GM18505 (cell line): ENCODE results near the gene ABCG4.
A peak's percentile ranks its signal among the peaks of the same experiment; 100 is the strongest.

Source experiments
- ATAC-seq: cut with Tn5 transposase; IDR thresholded peaks from one replicate; pipeline ENCODE4 v1.9.1; 2021; ENCODE audit not compliant: unreplicated experiment
- POLR2A ChIP-seq: IDR thresholded peaks from 4 replicates; pipeline ENCODE4 v1.6.1; 2011; ENCODE audit warnings: borderline replicate concordance; ENCODE audit not compliant: insufficient read depth, insufficient read length; ENCODE audit errors: extremely low read depth

ABCG4 gene

DNA sequence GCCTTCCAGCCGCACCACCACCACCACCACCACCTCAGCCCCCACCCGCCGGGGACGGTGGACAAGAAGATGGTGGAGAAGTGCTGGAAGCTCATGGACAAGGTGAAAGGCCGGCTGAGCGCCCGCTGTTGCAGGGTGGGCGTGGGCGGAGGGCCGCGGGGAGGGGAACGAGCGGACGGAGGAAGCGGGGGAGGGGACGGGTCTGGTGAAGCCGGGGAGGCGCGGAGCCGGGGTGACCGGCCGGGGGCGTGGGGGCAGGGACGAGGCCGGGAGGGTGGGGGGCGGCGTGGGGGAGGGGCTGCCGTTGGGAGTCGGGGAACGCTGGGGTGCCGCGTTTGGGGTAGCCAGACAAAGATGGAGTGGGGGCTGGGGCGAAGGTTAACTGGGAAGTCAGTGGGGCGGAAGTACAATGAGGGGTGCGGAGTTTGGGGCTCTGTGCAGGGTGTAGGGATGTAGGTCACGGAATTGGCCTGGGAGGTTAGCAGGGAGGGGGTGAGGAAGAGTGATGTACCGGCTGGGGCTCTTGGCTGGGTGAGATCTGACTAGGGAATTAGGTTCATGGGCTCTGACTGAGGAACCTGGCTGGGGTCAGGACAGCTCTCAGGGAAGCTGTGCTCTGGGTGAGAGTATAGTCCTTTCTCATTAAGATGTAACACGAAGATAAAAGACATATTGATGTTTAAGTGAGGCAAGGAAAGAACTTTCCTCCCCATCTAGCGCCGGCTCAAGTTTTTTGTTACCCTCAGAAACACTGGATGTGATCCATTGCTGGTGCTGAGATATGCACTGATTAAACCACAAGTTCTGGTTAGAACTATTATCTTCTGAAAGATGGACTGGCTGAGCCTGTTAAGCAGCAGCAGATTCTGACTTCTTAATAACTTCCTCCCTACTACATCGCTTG is 57.9 kb downstream of the ABCG4 start:
- no peak for TF ChIP-seq POLR2A
- ATAC-seq: peak; percentile 14

DNA sequence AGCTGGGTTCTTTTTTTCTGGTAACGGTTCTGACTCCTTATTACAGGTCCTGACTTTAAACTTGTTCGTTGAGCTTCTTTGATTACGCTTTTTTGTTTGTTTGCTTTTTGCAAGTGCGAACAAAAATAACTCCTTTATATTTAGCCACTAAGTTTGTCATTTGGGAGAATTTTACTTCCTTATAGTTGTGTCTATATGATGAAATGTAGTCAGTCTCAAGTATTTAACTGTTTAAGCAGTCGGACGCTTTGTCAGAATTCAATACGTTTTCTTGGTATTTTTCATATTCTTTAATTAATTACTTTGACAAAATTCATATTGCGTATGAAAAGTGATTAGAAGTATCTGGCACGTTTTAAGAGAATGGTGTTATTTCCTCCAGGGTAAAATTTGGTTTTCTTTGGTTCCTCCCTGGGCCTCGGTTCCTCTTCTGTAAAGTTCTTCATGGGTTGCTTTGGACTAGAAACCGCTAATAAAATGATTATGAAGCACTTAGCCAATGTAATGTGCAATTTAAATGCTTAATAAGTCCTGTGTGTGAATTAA is 58.6 kb downstream of the ABCG4 start:
- no peak for ATAC-seq
- TF ChIP-seq POLR2A: no peak

DNA sequence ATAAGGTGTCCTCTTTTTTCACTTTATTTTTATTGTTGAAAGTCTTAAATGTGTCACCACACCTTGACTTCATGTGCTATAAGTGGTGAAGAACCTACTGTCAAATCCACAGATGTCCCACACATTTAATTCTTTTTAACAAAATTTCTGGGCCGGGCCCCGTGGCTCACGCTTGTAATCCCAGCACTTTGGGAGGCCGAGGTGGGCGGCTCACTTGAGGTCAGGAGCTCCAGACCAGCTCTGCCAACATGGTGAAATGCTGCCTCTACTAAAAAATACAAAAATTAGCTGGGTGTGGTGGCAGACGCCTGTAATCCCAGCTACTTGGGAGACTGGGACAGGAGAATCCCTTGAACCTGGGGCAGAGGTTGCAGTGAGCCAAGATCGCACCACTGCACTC is 60.3 kb downstream of the ABCG4 start:
- no peak for ATAC-seq

DNA sequence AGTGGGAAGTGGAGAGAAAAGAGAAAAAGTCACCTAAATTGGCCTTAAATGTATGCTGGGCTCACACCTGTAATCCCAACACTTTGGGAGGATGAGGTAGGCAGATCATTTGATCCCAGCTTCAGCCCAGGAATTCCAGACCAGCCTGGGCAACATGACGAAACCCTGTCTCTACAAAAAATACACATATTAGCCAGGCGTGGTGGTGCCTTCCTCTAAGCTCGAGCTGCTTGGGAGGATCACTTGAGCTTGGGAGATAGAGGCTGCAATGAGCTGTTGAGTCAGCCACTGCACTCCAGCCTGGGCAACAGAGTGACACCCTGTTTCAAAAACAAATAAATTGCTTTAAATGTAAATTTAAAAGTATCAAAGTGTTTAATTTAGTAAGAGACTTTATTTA is 61.2 kb downstream of the ABCG4 start:
- no peak for TF ChIP-seq POLR2A

More for the DNA sequence above, 60.3 kb downstream of the ABCG4 start:
- no peak for TF ChIP-seq POLR2A

More for the DNA sequence above, 61.2 kb downstream of the ABCG4 start:
- no peak for ATAC-seq
